ENCODE results near the gene NHEJ1.

DNA sequence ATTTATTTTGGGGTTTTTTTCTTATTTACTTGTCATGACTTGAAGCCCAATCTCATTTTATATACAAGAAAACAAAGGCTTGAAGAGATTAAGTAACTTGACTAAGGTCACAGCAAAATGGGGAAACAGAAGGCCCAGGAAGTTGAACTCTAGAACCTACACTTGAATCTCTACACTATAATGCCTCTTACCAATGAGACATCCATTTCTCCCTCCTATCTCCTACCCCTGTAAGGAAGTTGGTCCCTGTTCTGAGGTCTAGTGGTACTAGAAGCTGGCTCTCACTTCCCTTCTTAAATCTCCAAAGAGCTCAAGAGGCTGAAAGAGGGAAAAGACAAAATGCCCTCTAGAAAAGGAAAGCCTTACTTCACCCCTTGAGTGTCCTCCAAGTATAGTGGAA lies 74.4 kb downstream of the NHEJ1 start:
- TF ChIP-seq YY1 (IDR thresholded peaks at IDR 0.05; ENCODE audit: insufficient read depth, insufficient read length) = no peak
- TF ChIP-seq SUZ12 (IDR thresholded peaks at IDR 0.05; ENCODE audit: extremely low read depth, insufficient read depth, insufficient read length) = no peak
